ENCODE measurements around the gene FGFR3.

FGFR3 gene

GRCh38 chr4:1756893-1757779 lies 36.0 kb upstream of the FGFR3 start:
- no peak for DNase-seq (ENCODE audit: low read depth in 3 of 3)

- DNase-seq (ENCODE audit: low read depth in 3 of 3), result no peak
These were observed 35.3 kb upstream of the FGFR3 start for GRCh38 chr4:1757836-1758235.

- no peak for DNase-seq (ENCODE audit: low read depth in 3 of 3)
These were observed 34.6 kb upstream of the FGFR3 start for GRCh38 chr4:1758306-1759121.

GRCh38 chr4:1759170-1759817 lies 33.8 kb upstream of the FGFR3 start:
- no peak for DNase-seq (ENCODE audit: low read depth in 3 of 3)

GRCh38 chr4:1759818-1760223 lies 33.3 kb upstream of the FGFR3 start:
- DNase-seq (ENCODE audit: low read depth in 3 of 3), result no peak

GRCh38 chr4:1760521-1761071 lies 32.5 kb upstream of the FGFR3 start:
- DNase-seq (ENCODE audit: low read depth in 3 of 3), result no peak

- no peak for DNase-seq (ENCODE audit: low read depth in 3 of 3)
These were observed 31.9 kb upstream of the FGFR3 start for GRCh38 chr4:1761130-1761689.

- no peak for DNase-seq (ENCODE audit: low read depth in 3 of 3)
These were observed 30.7 kb upstream of the FGFR3 start for GRCh38 chr4:1762264-1763010.

GRCh38 chr4:1763070-1763549 lies 30.0 kb upstream of the FGFR3 start:
- no peak for DNase-seq (ENCODE audit: low read depth in 3 of 3)

- DNase-seq (ENCODE audit: low read depth in 3 of 3), result no peak
These were observed 29.5 kb upstream of the FGFR3 start for GRCh38 chr4:1763550-1764080.

GRCh38 chr4:1764670-1765069 lies 28.4 kb upstream of the FGFR3 start:
- no peak for DNase-seq (ENCODE audit: low read depth in 3 of 3)

- no peak for DNase-seq (ENCODE audit: low read depth in 3 of 3)
These were observed 27.6 kb upstream of the FGFR3 start for GRCh38 chr4:1765409-1766072.

GRCh38 chr4:1766106-1767060 lies 26.7 kb upstream of the FGFR3 start:
- no peak for DNase-seq (ENCODE audit: low read depth in 3 of 3)

- no peak for DNase-seq (ENCODE audit: low read depth in 3 of 3)
These were observed 25.9 kb upstream of the FGFR3 start for GRCh38 chr4:1767061-1767769.

GRCh38 chr4:1767770-1768366 lies 25.2 kb upstream of the FGFR3 start:
- DNase-seq (ENCODE audit: low read depth in 3 of 3), result peak in 1 of 3 experiments; percentile 24

GRCh38 chr4:1768367-1769034 lies 24.6 kb upstream of the FGFR3 start:
- no peak for DNase-seq (ENCODE audit: low read depth in 3 of 3)

- no peak for DNase-seq (ENCODE audit: low read depth in 3 of 3)
These were observed 23.4 kb upstream of the FGFR3 start for GRCh38 chr4:1769692-1770091.

Measured in stimulated activated CD4-positive, alpha-beta T cell treated with anti-CD3 and anti-CD28 coated beads, TNF-alpha, amount 100 ng/mL, for 24 hours (primary cell).